H1 (cell line): ENCODE data around the gene RAB40B. TPM values are rescaled to one million over a fixed set of nuclear protein-coding genes. Genes with fewer than 3 reads are reported as not detected.

ENCODE experiments used
- CTCF ChIA-PET: fragments of 300-600 bp; sonication (Branson Sonifier 250); formaldehyde crosslinking; loops from one replicate; lab custom pipeline; 2021; ENCODE audit not compliant: partially characterized antibody; lab: Charles Lee
- POLR2A ChIA-PET: fragments of 300-600 bp; sonication (Branson Sonifier 250); formaldehyde crosslinking; loops from one replicate; lab custom pipeline; 2021; ENCODE audit warnings: inconsistent platforms; ENCODE audit not compliant: partially characterized antibody; lab: Charles Lee
- DNase-seq, 2 experiments: peaks; one replicate each; pipeline versions ENCODE4 v3.0.0 to v3.0.0-alpha.2; 2010 to 2022; ENCODE audit warnings: low spot score in 2 of 2, low read depth in 1 of 2, mixed read lengths in 1 of 2
- FAIRE-seq: peaks from 2 replicates; lab custom pipeline; 2011; peaks lifted over from hg19 to GRCh38; lab: Jason Lieb, UNC
- H2AFZ ChIP-seq: 2 replicates; pipeline ENCODE4 v1.8.1; 2012; ENCODE audit warnings: low read length, inconsistent platforms
- H2AK5ac ChIP-seq: 2 replicates; pipeline ENCODE4 v1.6.1; 2013; ENCODE audit warnings: low read depth, low read length
- H2BK120ac ChIP-seq: replicated peaks from 2 replicates; pipeline ENCODE3; 2013; ENCODE audit warnings: low read depth, low read length, inconsistent platforms
- H2BK12ac ChIP-seq: 2 replicates; pipeline ENCODE4 v1.6.1; 2013; ENCODE audit warnings: low read depth, low read length
- H2BK15ac ChIP-seq: 2 replicates; pipeline ENCODE4 v1.6.1; 2013; ENCODE audit warnings: low read length
- H2BK20ac ChIP-seq: 2 replicates; pipeline ENCODE4 v1.6.1; 2013; ENCODE audit warnings: low read length
- H2BK5ac ChIP-seq: 2 replicates; pipeline ENCODE4 v1.6.1; 2013; ENCODE audit warnings: low read depth, low read length
- H3K14ac ChIP-seq: 2 replicates; pipeline ENCODE4 v1.6.1; 2013; ENCODE audit warnings: inconsistent platforms; ENCODE audit not compliant: insufficient read length
- H3K18ac ChIP-seq: 2 replicates; pipeline ENCODE4 v1.6.1; 2013; ENCODE audit warnings: low read length; ENCODE audit errors: extremely low read depth
- H3K23ac ChIP-seq: 2 replicates; pipeline ENCODE4 v1.6.1; 2013; ENCODE audit warnings: inconsistent platforms; ENCODE audit not compliant: insufficient read length
- H3K23me2 ChIP-seq: 2 replicates; pipeline ENCODE4 v1.6.1; 2013; ENCODE audit warnings: low read depth, low read length
- H3K27ac ChIP-seq: 2 replicates; pipeline ENCODE4 v1.6.1; 2011; ENCODE audit warnings: low read depth, low read length, inconsistent platforms
- H3K27me3 ChIP-seq, 4 experiments: replicated peaks in 1 of 4; 1 replicate in 1 of 4; 2 replicates in 3 of 4; pipeline versions ENCODE4 v1.6.1 to v1.8.1; 2011 to 2013; ENCODE audit warnings: low read length in 3 of 4, mild to moderate bottlenecking in 3 of 4, inconsistent platforms in 2 of 4, mixed read lengths in 2 of 4, moderate library complexity in 1 of 4; ENCODE audit not compliant: control insufficient read depth in 3 of 4, insufficient read depth in 3 of 4; ENCODE audit errors: extremely low read depth in 1 of 4
- H3K36me3 ChIP-seq, 4 experiments: 2 replicates each; pipeline versions ENCODE4 v1.6.1 to v1.8.1; 2011 to 2013; ENCODE audit warnings: mild to moderate bottlenecking in 4 of 4, low read length in 3 of 4, moderate library complexity in 2 of 4, control low read depth in 1 of 4, inconsistent platforms in 1 of 4; ENCODE audit not compliant: insufficient read depth in 4 of 4, control insufficient read depth in 2 of 4
- H3K4ac ChIP-seq: replicated peaks from 2 replicates; pipeline ENCODE3; 2013; ENCODE audit warnings: low read length, low read depth, mixed read lengths, inconsistent platforms; ENCODE audit not compliant: insufficient read length
- H3K4me1 ChIP-seq, 4 experiments: replicated peaks in 1 of 4; 1 replicate in 1 of 4; 2 replicates in 3 of 4; pipeline versions ENCODE4 v1.6.1 to v1.8.1; 2011 to 2013; ENCODE audit warnings: low read length in 3 of 4, inconsistent platforms in 2 of 4, mixed read lengths in 1 of 4; ENCODE audit not compliant: insufficient read depth in 4 of 4, control insufficient read depth in 3 of 4
- H3K4me2 ChIP-seq, 2 experiments: 2 replicates each; pipeline versions ENCODE4 v1.6.1 to v1.8.1; 2011 to 2013; ENCODE audit warnings: low read depth in 2 of 2, low read length in 2 of 2, control low read depth in 1 of 2, inconsistent platforms in 1 of 2, mild to moderate bottlenecking in 1 of 2; ENCODE audit not compliant: insufficient read depth in 1 of 2
- H3K4me3 ChIP-seq, 4 experiments: fragments of 200-600, 300-600 bp in 1 of 4; sonication (generic), shearing (Covaris generic), sonication (Bioruptor Twin) in 1 of 4; 2 replicates each; pipeline versions ENCODE4 v1.5.1 to v1.8.1; 2011 to 2016; ENCODE audit warnings: low read length in 4 of 4, low read depth in 3 of 4, control low read depth in 2 of 4, inconsistent platforms in 2 of 4, mild to moderate bottlenecking in 2 of 4, mixed read lengths in 1 of 4, moderate library complexity in 1 of 4; ENCODE audit not compliant: insufficient read depth in 2 of 4; ENCODE audit errors: extremely low read depth in 1 of 4
- H3K56ac ChIP-seq: replicated peaks from 2 replicates; pipeline ENCODE3; 2013; ENCODE audit warnings: low read depth, mild to moderate bottlenecking, mixed read lengths, low read length, inconsistent platforms; ENCODE audit not compliant: insufficient read length
- H3K79me1 ChIP-seq: 2 replicates; pipeline ENCODE4 v1.6.1; 2013; ENCODE audit warnings: low read depth, low read length, control low read depth
- H3K79me2 ChIP-seq, 2 experiments: 2 replicates each; pipeline versions ENCODE4 v1.6.1 to v1.8.1; 2012 to 2013; ENCODE audit warnings: low read length in 2 of 2, mild to moderate bottlenecking in 2 of 2, inconsistent platforms in 1 of 2; ENCODE audit not compliant: insufficient read depth in 2 of 2, control insufficient read depth in 1 of 2
- H3K9ac ChIP-seq, 4 experiments: replicated peaks in 1 of 4; 1 replicate in 1 of 4; 2 replicates in 3 of 4; pipeline versions ENCODE4 v1.6.1 to v1.8.1; 2011 to 2013; ENCODE audit warnings: low read depth in 3 of 4, low read length in 3 of 4, control low read depth in 2 of 4, mild to moderate bottlenecking in 2 of 4, moderate library complexity in 2 of 4, inconsistent platforms in 1 of 4; ENCODE audit errors: extremely low read depth in 1 of 4
- H3K9me3 ChIP-seq, 2 experiments: 2 replicates each; pipeline versions ENCODE4 v1.6.1 to v1.8.1; 2012 to 2013; ENCODE audit warnings: mild to moderate bottlenecking in 2 of 2, moderate library complexity in 2 of 2, control low read depth in 1 of 2, inconsistent platforms in 1 of 2, low read depth in 1 of 2, low read length in 1 of 2, mixed read lengths in 1 of 2; ENCODE audit not compliant: insufficient read depth in 2 of 2
- H4K20me1 ChIP-seq, 2 experiments: replicated peaks in 1 of 2; 2 replicates each; pipeline versions ENCODE3 to v1.8.1; 2011 to 2013; ENCODE audit warnings: inconsistent platforms in 2 of 2, low read length in 2 of 2, mild to moderate bottlenecking in 1 of 2; ENCODE audit not compliant: insufficient read depth in 2 of 2, control insufficient read depth in 1 of 2
- H4K5ac ChIP-seq: 2 replicates; pipeline ENCODE4 v1.6.1; 2013; ENCODE audit warnings: low read length, low read depth, mixed read lengths, inconsistent platforms; ENCODE audit not compliant: insufficient read length
- H4K8ac ChIP-seq: 2 replicates; pipeline ENCODE4 v1.8.0; 2013; ENCODE audit warnings: mild to moderate bottlenecking, moderate library complexity, low read length, inconsistent platforms; ENCODE audit not compliant: insufficient read depth; ENCODE audit errors: extremely low read depth
- H4K91ac ChIP-seq: replicated peaks from 2 replicates; pipeline ENCODE3; 2013; ENCODE audit warnings: low read length, mixed read lengths, inconsistent platforms; ENCODE audit not compliant: insufficient read length
- CEBPB ChIP-seq: IDR thresholded peaks from 2 replicates; pipeline ENCODE4 v1.6.1; 2012; ENCODE audit warnings: low read depth, low read length
- CTBP2 ChIP-seq: IDR thresholded peaks from 2 replicates; pipeline ENCODE4 v1.7.0; 2011; ENCODE audit warnings: borderline replicate concordance, mild to moderate bottlenecking, moderate library complexity, mixed read lengths, low read length; ENCODE audit not compliant: insufficient read depth, insufficient read length
- E2F6 ChIP-seq: IDR thresholded peaks from 2 replicates; pipeline ENCODE4 v1.6.1; 2012; ENCODE audit warnings: inconsistent platforms
- FOSL1 ChIP-seq: IDR thresholded peaks from 2 replicates; pipeline ENCODE4 v1.6.1; 2011; ENCODE audit warnings: mild to moderate bottlenecking, low read depth, low read length, moderate library complexity; ENCODE audit not compliant: insufficient read depth
- JUND ChIP-seq: IDR thresholded peaks from 2 replicates; pipeline ENCODE4 v1.6.1; 2011; ENCODE audit warnings: mild to moderate bottlenecking, improper control_type of control experiment, low read length
- POLR2AphosphoS5 ChIP-seq: IDR thresholded peaks from 2 replicates; pipeline ENCODE4 v1.6.1; 2011; ENCODE audit warnings: low read depth, low read length
- SIN3A ChIP-seq, 2 experiments: IDR thresholded peaks in 1 of 2; conservative IDR thresholded peaks in 1 of 2; 2 replicates each; pipeline ENCODE4 v1.6.1; 2011 to 2012; ENCODE audit warnings: low read length in 2 of 2, improper control_type of control experiment in 1 of 2, low read depth in 1 of 2, mild to moderate bottlenecking in 1 of 2
- SRF ChIP-seq: IDR thresholded peaks from 2 replicates; pipeline ENCODE4 v1.6.1; 2011; ENCODE audit warnings: mild to moderate bottlenecking, low read depth, low read length, moderate library complexity
- ZNF274 ChIP-seq: IDR thresholded peaks from 2 replicates; pipeline ENCODE4 v1.7.0; 2012; ENCODE audit warnings: low read length, borderline replicate concordance; ENCODE audit errors: extremely low read depth
- WGBS, 2 experiments: shearing (Covaris generic) in 1 of 2; methylation state at CpG; one replicate each; pipeline versions ENCODE4 v1.1.6 to v1.1.7; 2013 to 2015; ENCODE audit warnings: low lambda C conversion rate in 2 of 2, mixed read lengths in 2 of 2, inconsistent platforms in 1 of 2, low coverage in 1 of 2, missing lambda C conversion rate in 1 of 2; ENCODE audit not compliant: insufficient replicate concordance in 2 of 2, insufficient coverage in 1 of 2, insufficient read length in 1 of 2; ENCODE audit errors: extremely low coverage in 1 of 2, missing lambda C conversion rate in 1 of 2; 5-methylcytosine and 5-hydroxymethylcytosine counted together
- polyA plus RNA-seq, 7 experiments: library from polyadenylated mRNA; depleted of rRNA in 3 of 7; stranded (reverse) in 5 of 7; unstranded in 2 of 7; fragments of >200 nt in 5 of 7; fragments of 200-250 nt in 2 of 7; gene quantifications; 1 replicate in 5 of 7; 2 replicates in 1 of 7; 4 replicates in 1 of 7; pipeline versions ENCODE4 v1.2.1 to v1.2.3, GENCODE V29; 2011 to 2013; ENCODE audit warnings: missing spikeins in 2 of 7, mixed read lengths in 2 of 7
- total RNA-seq: library from RNA; stranded (reverse); fragmentation: NEBNext Ultra II Directional; extraction: Animal tissue kit (Norgen Biotek cat#: 25700); gene quantifications from 2 replicates; pipeline ENCODE4 v1.2.1, GENCODE V29; 2021
- TF ChIP-seq, protein P1 (sequence below), 3 experiments: IDR thresholded peaks; 1 replicate in 2 of 3; 2 replicates in 1 of 3; pipeline versions ENCODE4 v1.5.1 to v1.6.1; 2011; ENCODE audit warnings: low read length in 3 of 3, mild to moderate bottlenecking in 3 of 3, inconsistent platforms in 2 of 3, low read depth in 1 of 3, moderate library complexity in 1 of 3; ENCODE audit not compliant: insufficient read depth in 1 of 3; ENCODE audit errors: control extremely low read depth in 1 of 3

Gene RAB40B
- total and polyA plus RNA-seq, 2 of the 8 experiments (the other 6 are each of a cell fraction or from before 2014, with no cell fraction given): 3.1 to 4.6 TPM

DNA sequence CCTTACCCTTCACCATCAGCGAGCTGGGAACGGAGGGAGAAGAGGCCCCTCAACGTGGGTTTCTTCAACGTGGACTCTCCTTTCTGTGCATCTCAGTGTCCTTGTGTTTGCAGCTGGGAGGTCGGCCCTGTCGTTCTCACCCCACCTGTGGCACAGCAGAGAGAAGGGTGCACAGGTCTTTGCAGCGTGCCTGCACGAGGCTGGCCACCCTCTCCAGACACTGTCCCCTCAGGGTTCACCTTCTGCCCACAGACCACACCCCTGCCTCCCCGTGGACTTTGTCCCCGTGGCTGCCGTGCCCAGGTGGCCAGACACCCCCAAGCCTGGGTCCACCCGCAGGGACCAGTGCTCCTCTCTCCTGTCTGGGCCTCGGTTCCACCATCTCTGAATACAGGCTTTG is 43.0 kb downstream of the RAB40B start:
- no peak overlapping the region for H3K4me3 ChIP-seq
- DNase-seq (no peak), FAIRE-seq (no peak)
- H4K8ac ChIP-seq: no peak overlapping the region
- H3K4ac ChIP-seq: no peak overlapping the region
- H3K9me3 ChIP-seq: peaks cover 0 to 4% of the 10 kb centered on the region in 2 experiments; a peak in 1 of 4 replicates
- no peak overlapping the region for H3K4me2 ChIP-seq
- no peak overlapping the region for H2BK5ac ChIP-seq
- H3K79me1 ChIP-seq: no peaks in the 10 kb centered on the region
- no peak overlapping the region for H2BK12ac ChIP-seq
- H3K27me3 ChIP-seq: no peaks in the 10 kb centered on the region
- no peak overlapping the region for H2BK20ac ChIP-seq
- no peak overlapping the region for H2BK120ac ChIP-seq
- no peaks in the 10 kb centered on the region for H3K79me2 ChIP-seq
- CTCF ChIA-PET: interaction anchor here (0.9 to 1.6 kb wide), 2 partner anchors 12 to 15 kb away, joined by 3 to 4 read pairs; no protein-coding TSS in a partner anchor
- no peak overlapping the region for H2AK5ac ChIP-seq
- H3K23me2 ChIP-seq: no peaks in the 10 kb centered on the region
- no peaks in the 10 kb centered on the region; a peak in 1 of 8 replicates for H3K36me3 ChIP-seq
- POLR2A ChIA-PET: no interaction called here
- no peak overlapping the region for H3K23ac ChIP-seq
- peaks cover 0 to 8% of the 10 kb centered on the region in 2 experiments for H4K20me1 ChIP-seq
- no peak overlapping the region for H2BK15ac ChIP-seq
- WGBS, 2 experiments: 88% methylated on average over 11 of the region's 13 CpGs; no CpG with 5 or more reads in 1 of the 2 experiments
- no peak overlapping the region for H3K18ac ChIP-seq
- TF ChIP-seq ZNF274: no peak
- no peak for TF ChIP-seq E2F6
- no peak for TF ChIP-seq SIN3A (conservative IDR thresholded peaks at IDR 0.05 in 1 of 2, IDR thresholded peaks at IDR 0.05 in 1 of 2; ENCODE audit: low read depth in 1 of 2, low read length in 2 of 2)
- no peak for TF ChIP-seq JUND
- no peak for TF ChIP-seq CTBP2
- no peak for TF ChIP-seq SRF
- TF ChIP-seq FOSL1: no peak
- TF ChIP-seq POLR2AphosphoS5: no peak
- TF ChIP-seq, protein P1, sequence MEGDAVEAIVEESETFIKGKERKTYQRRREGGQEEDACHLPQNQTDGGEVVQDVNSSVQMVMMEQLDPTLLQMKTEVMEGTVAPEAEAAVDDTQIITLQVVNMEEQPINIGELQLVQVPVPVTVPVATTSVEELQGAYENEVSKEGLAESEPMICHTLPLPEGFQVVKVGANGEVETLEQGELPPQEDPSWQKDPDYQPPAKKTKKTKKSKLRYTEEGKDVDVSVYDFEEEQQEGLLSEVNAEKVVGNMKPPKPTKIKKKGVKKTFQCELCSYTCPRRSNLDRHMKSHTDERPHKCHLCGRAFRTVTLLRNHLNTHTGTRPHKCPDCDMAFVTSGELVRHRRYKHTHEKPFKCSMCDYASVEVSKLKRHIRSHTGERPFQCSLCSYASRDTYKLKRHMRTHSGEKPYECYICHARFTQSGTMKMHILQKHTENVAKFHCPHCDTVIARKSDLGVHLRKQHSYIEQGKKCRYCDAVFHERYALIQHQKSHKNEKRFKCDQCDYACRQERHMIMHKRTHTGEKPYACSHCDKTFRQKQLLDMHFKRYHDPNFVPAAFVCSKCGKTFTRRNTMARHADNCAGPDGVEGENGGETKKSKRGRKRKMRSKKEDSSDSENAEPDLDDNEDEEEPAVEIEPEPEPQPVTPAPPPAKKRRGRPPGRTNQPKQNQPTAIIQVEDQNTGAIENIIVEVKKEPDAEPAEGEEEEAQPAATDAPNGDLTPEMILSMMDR (IDR thresholded peaks at IDR 0.05; ENCODE audit: control extremely low read depth in 1 of 3, insufficient read depth in 1 of 3, low read depth in 1 of 3, low read length in 3 of 3): no peak
- TF ChIP-seq CEBPB: no peak
- TF ChIP-seq, all 59 proteins: peak for 0
- no peak overlapping the region for H3K9ac ChIP-seq
- H3K27ac ChIP-seq: no peak overlapping the region
- no peak overlapping the region for H3K14ac ChIP-seq
- H4K5ac ChIP-seq: no peak overlapping the region
- no peak overlapping the region for H2AFZ ChIP-seq
- H3K4me1 ChIP-seq: no peaks in the 10 kb centered on the region
- H3K56ac ChIP-seq: no peak overlapping the region
- H4K91ac ChIP-seq: no peak overlapping the region
